OCI-LY3 (cell line): ENCODE data around the gene FOXD2.

ENCODE experiments used
- H2AFZ ChIP-seq: fragments of 200-600, 300-600 bp; shearing (Covaris generic); 2 replicates; pipeline ENCODE4 v1.6.0; 2014; ENCODE audit warnings: antibody characterized with exemption, low read depth, low read length
- H3K27ac ChIP-seq: fragments of 200-600, 300-600 bp; sonication (generic); 2 replicates; pipeline ENCODE4 v1.5.1; 2014; ENCODE audit warnings: mild to moderate bottlenecking, low read length, moderate library complexity, mixed read lengths
- H3K27me3 ChIP-seq: fragments of 200-600, 300-600 bp; sonication (generic); 2 replicates; pipeline ENCODE4 v1.6.1; 2014; ENCODE audit warnings: low read depth, low read length, mixed read lengths
- H3K36me3 ChIP-seq: fragments of 200-600, 300-600 bp; sonication (generic); replicated peaks from 2 replicates; pipeline ENCODE3; 2014; ENCODE audit warnings: low read depth, low read length, mixed read lengths
- H3K4me1 ChIP-seq: fragments of 300-600, 200-600 bp; sonication (generic); 2 replicates; pipeline ENCODE4 v1.6.1; 2014; ENCODE audit warnings: low read length, mixed read lengths
- H3K4me2 ChIP-seq: fragments of 200-600, 300-600 bp; sonication (generic); 2 replicates; pipeline ENCODE4 v1.6.1; 2014; ENCODE audit warnings: low read length, mixed read lengths
- H3K4me3 ChIP-seq: fragments of 300-600, 200-600 bp; sonication (generic); 2 replicates; pipeline ENCODE4 v1.5.1; 2014; ENCODE audit warnings: antibody characterized with exemption, mild to moderate bottlenecking, low read length, moderate library complexity
- H3K79me2 ChIP-seq: fragments of 300-600, 200-600 bp; shearing (Covaris generic); 2 replicates; pipeline ENCODE4 v1.6.1; 2014; ENCODE audit warnings: mild to moderate bottlenecking, low read length, mixed read lengths
- H3K9ac ChIP-seq: fragments of 300-600, 200-600 bp; shearing (Covaris generic); 2 replicates; pipeline ENCODE4 v1.6.0; 2014; ENCODE audit warnings: mild to moderate bottlenecking, low read length, moderate library complexity
- H3K9me3 ChIP-seq: fragments of 200-600, 300-600 bp; shearing (Covaris generic); 2 replicates; pipeline ENCODE4 v1.6.1; 2014; ENCODE audit warnings: low read length, mixed read lengths; ENCODE audit not compliant: insufficient read depth
- H4K20me1 ChIP-seq: fragments of 200-600, 300-600 bp; sonication (generic); 2 replicates; pipeline ENCODE4 v1.6.1; 2016; ENCODE audit warnings: low read length, mixed read lengths; ENCODE audit not compliant: insufficient read depth
- CTCF ChIP-seq: fragments of 200-600, 300-600 bp; sonication (generic); IDR thresholded peaks from 2 replicates; pipeline ENCODE4 v1.5.1; 2014; ENCODE audit warnings: antibody characterized with exemption, low read length, low read depth
- EZH2phosphoT487 ChIP-seq: fragments of 200-600 bp; shearing (Covaris generic); IDR thresholded peaks from 2 replicates; pipeline ENCODE4 v1.6.1; 2018; ENCODE audit warnings: antibody characterized with exemption, mixed run types, low read depth

Gene FOXD2

GRCh38 chr1:47405697-47406096 is 32.1 kb upstream of the FOXD2 start:
- Histone ChIP-seq H4K20me1 (no peaks in the 10 kb centered on the region), H3K27ac (no peak overlapping the region), H2AFZ (no peak overlapping the region), H3K27me3 (no peaks in the 10 kb centered on the region), H3K36me3 (no peaks in the 10 kb centered on the region), H3K79me2 (no peaks in the 10 kb centered on the region), H3K4me2 (no peak overlapping the region), H3K9me3 (no peaks in the 10 kb centered on the region), H3K4me3 (no peak overlapping the region), H3K4me1 (no peaks in the 10 kb centered on the region), H3K9ac (no peak overlapping the region)
- TF ChIP-seq EZH2phosphoT487 (no peak), CTCF (no peak)

GRCh38 chr1:47406966-47407365 is 30.9 kb upstream of the FOXD2 start:
- Histone ChIP-seq H3K4me3 (no peak overlapping the region), H3K4me2 (no peak overlapping the region), H2AFZ (no peak overlapping the region), H3K27ac (no peak overlapping the region), H3K4me1 (no peaks in the 10 kb centered on the region), H3K79me2 (no peaks in the 10 kb centered on the region), H3K36me3 (no peaks in the 10 kb centered on the region), H4K20me1 (no peaks in the 10 kb centered on the region), H3K27me3 (no peaks in the 10 kb centered on the region), H3K9me3 (no peaks in the 10 kb centered on the region), H3K9ac (no peak overlapping the region)
- no peak for TF ChIP-seq EZH2phosphoT487
- no peak for TF ChIP-seq CTCF

GRCh38 chr1:47407481-47407880 is 30.4 kb upstream of the FOXD2 start:
- H3K4me2 ChIP-seq, result no peak overlapping the region
- H3K9ac ChIP-seq, result no peak overlapping the region
- H3K27me3 ChIP-seq, result no peaks in the 10 kb centered on the region
- no peaks in the 10 kb centered on the region for H4K20me1 ChIP-seq
- no peak overlapping the region for H2AFZ ChIP-seq
- H3K4me3 ChIP-seq, result no peak overlapping the region
- no peak for TF ChIP-seq EZH2phosphoT487
- no peak for TF ChIP-seq CTCF
- no peaks in the 10 kb centered on the region for H3K9me3 ChIP-seq
- no peak overlapping the region for H3K27ac ChIP-seq
- H3K79me2 ChIP-seq, result no peaks in the 10 kb centered on the region
- no peaks in the 10 kb centered on the region for H3K4me1 ChIP-seq
- no peaks in the 10 kb centered on the region for H3K36me3 ChIP-seq

- H3K79me2 ChIP-seq, result no peaks in the 10 kb centered on the region
- H3K4me1 ChIP-seq, result no peaks in the 10 kb centered on the region
- H3K36me3 ChIP-seq, result no peaks in the 10 kb centered on the region
- H3K9me3 ChIP-seq, result no peaks in the 10 kb centered on the region
- no peak overlapping the region for H2AFZ ChIP-seq
- no peak overlapping the region for H3K4me2 ChIP-seq
- H3K4me3 ChIP-seq, result no peak overlapping the region
- no peak overlapping the region for H3K9ac ChIP-seq
- H3K27ac ChIP-seq, result no peak overlapping the region
- H3K27me3 ChIP-seq, result no peaks in the 10 kb centered on the region
- TF ChIP-seq CTCF (no peak), EZH2phosphoT487 (no peak)
- no peaks in the 10 kb centered on the region for H4K20me1 ChIP-seq
Observed at GRCh38 chr1:47409311-47410067, 28.4 kb upstream of the FOXD2 start.
